Uterus (tissue), 4 donors: ENCODE measurements around the gene SPDEF. TPM values are rescaled to one million over a fixed set of nuclear protein-coding genes. Genes with fewer than 3 reads are reported as not detected.

Source experiments
- DNase-seq, 2 donors: peaks; one replicate each; pipeline ENCODE4 v3.0.0-alpha.2; 2019 to 2020
- H3K27ac ChIP-seq, 2 donors: fragments of 200-600 bp; sonication (generic); 1 replicate in 1 of 2; 2 replicates in 1 of 2; pipeline ENCODE4 v1.5.1; 2016 to 2018
- H3K27me3 ChIP-seq, 2 donors: fragments of 200-600 bp; sonication (generic); one replicate each; pipeline ENCODE4 v1.5.1; 2018 to 2019; ENCODE audit warnings: control low read depth in 1 of 2
- H3K36me3 ChIP-seq, 2 donors: fragments of 200-600 bp; sonication (generic); one replicate each; pipeline ENCODE4 v1.5.1; 2019; ENCODE audit warnings: control low read depth in 1 of 2
- H3K4me1 ChIP-seq, 2 donors: fragments of 200-600 bp; sonication (generic); one replicate each; pipeline ENCODE4 v1.5.1; 2018 to 2019; ENCODE audit warnings: control low read depth in 1 of 2
- H3K4me3 ChIP-seq, 2 donors: fragments of 200-600 bp; sonication (generic); 1 replicate in 1 of 2; 2 replicates in 1 of 2; pipeline ENCODE4 v1.5.1; 2018 to 2019; ENCODE audit warnings: mild to moderate bottlenecking in 1 of 2
- H3K9me3 ChIP-seq, 2 donors: fragments of 200-600 bp; sonication (generic); one replicate each; pipeline ENCODE4 v1.5.1; 2019; ENCODE audit warnings: control low read depth in 1 of 2
- POLR2A ChIP-seq, 2 donors: fragments of 450-650 bp; IDR thresholded peaks; one replicate each; pipeline ENCODE4 v1.6.1; 2016; ENCODE audit warnings: antibody characterized with exemption in 2 of 2, mild to moderate bottlenecking in 1 of 2, moderate library complexity in 1 of 2
- intact Hi-C: fragments of 100-400 bp; cut with DNase I; formaldehyde crosslinking; loops from one replicate; pipeline ENCODE4 v1.15.1; 2023; ENCODE audit warnings: low total_unique reads
- total RNA-seq, 4 donors: library from RNA; depleted of rRNA in 3 of 4; stranded (reverse); fragments of >200 nt in 3 of 4; gene quantifications; one replicate each; pipeline versions ENCODE4 v1.1.0 to v1.2.4, GENCODE V29; 2014 to 2023
- TF ChIP-seq, protein P1 (sequence below), 4 experiments: fragments of 200-600 bp in 2 of 4; fragments of 450-650 bp in 2 of 4; sonication (generic) in 2 of 4; IDR thresholded peaks; one replicate each; pipeline ENCODE4 v1.5.1; 2016 to 2019; ENCODE audit warnings: antibody characterized with exemption in 4 of 4, mild to moderate bottlenecking in 2 of 4, moderate library complexity in 1 of 4
- donor health status: DM: yes; HTN: yes; CAD: no.

SPDEF gene
- total RNA-seq, 4 donors from 2014 or later: 0.52 to 1.5 TPM; not detected in 2

DNA sequence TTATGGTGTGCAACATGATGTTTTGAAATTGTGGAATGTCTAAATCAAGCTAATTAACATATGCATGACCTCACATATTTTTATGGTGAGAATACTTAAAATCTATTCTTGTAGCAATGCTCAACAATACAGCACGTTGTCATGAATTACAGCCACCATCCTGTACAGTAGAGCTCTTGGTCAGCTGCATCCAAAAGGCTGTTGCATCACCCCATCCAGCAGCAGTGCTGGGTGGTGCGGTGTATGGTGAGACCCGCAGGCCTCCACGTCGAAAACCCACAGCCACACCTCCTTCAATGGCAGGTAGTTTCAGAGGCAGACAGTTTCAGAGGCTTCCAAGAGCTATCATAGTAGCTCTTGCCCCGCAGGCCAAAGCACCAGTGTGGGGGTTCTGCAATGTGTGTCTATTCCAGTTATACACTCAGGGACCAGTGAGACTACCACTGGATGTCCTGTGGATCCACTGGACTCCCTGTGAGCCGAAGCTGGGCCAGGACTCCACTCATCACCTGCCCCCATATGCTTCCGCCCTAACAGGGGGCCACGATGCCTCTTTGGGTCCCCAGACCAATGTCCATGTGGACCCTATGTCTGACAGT is 66.8 kb downstream of the SPDEF start:
- no peak for TF ChIP-seq POLR2A (IDR thresholded peaks at IDR 0.05)
- TF ChIP-seq, protein P1, sequence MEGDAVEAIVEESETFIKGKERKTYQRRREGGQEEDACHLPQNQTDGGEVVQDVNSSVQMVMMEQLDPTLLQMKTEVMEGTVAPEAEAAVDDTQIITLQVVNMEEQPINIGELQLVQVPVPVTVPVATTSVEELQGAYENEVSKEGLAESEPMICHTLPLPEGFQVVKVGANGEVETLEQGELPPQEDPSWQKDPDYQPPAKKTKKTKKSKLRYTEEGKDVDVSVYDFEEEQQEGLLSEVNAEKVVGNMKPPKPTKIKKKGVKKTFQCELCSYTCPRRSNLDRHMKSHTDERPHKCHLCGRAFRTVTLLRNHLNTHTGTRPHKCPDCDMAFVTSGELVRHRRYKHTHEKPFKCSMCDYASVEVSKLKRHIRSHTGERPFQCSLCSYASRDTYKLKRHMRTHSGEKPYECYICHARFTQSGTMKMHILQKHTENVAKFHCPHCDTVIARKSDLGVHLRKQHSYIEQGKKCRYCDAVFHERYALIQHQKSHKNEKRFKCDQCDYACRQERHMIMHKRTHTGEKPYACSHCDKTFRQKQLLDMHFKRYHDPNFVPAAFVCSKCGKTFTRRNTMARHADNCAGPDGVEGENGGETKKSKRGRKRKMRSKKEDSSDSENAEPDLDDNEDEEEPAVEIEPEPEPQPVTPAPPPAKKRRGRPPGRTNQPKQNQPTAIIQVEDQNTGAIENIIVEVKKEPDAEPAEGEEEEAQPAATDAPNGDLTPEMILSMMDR (IDR thresholded peaks at IDR 0.05): no peak
- H3K9me3 ChIP-seq: no peaks in the 10 kb centered on the region
- H3K36me3 ChIP-seq: no peaks in the 10 kb centered on the region
- no peak overlapping the region for H3K27ac ChIP-seq
- H3K4me3 ChIP-seq: no peak overlapping the region
- intact Hi-C loops: no loop called here
- no peaks in the 10 kb centered on the region for H3K27me3 ChIP-seq
- no peaks in the 10 kb centered on the region for H3K4me1 ChIP-seq
- DNase-seq: no peak

Other genes starting within 250 kb of the SPDEF start
- 10 to 100 TPM; 15.6 to 58.8 (median 38.2) TPM for gene NUDT3, start 163.7 kb downstream of the SPDEF start, total RNA-seq
- gene RPS10, start 130.3 kb downstream of the SPDEF start, total RNA-seq: 1,000 to 10,000 TPM; 1,812 to 9,385 (median 3,859) TPM
- under 1 TPM in 1 of 4 donors, not detected in 3; 0.28 TPM for gene PACSIN1, start 90.3 kb downstream of the SPDEF start, total RNA-seq
- gene ILRUN, start 140.4 kb upstream of the SPDEF start, total RNA-seq: 10 to 100 TPM in 3 of 4 donors, 1 to 10 TPM in 1; 9.0 to 70.8 (median 35.0) TPM
- 10 to 100 TPM; 26.0 to 95.3 (median 55.6) TPM for gene SNRPC, start 201.2 kb upstream of the SPDEF start, total RNA-seq
- 10 to 100 TPM in 1 of 4 donors, 1 to 10 TPM in 3; 2.1 to 16.2 (median 6.6) TPM for gene BLTP3A, start 235.8 kb upstream of the SPDEF start, total RNA-seq